PC-3 (cell line): ENCODE measurements around the gene WDR41. TPM values are rescaled to one million over a fixed set of nuclear protein-coding genes. Genes with fewer than 3 reads are reported as not detected.

Source experiments
- ATAC-seq: fragments of 200-7000 bp; cut with Tn5 transposase; 2 replicates; pipeline ENCODE4 v1.9.1; 2020; ENCODE audit warnings: mild to moderate bottlenecking, moderate library complexity
- BruUV-seq: library from RNA; stranded (reverse); fragments of 400-500 nt; replicated peaks from 2 replicates; lab custom pipeline; 2021; lab: Mats Ljungman, UMichigan
- CTCF ChIA-PET: fragments of 300-600 bp; sonication (Branson Sonifier 250); formaldehyde crosslinking; loops from one replicate; lab custom pipeline; 2022; ENCODE audit warnings: antibody characterized with exemption; lab: Charles Lee
- POLR2A ChIA-PET: fragments of 300-600 bp; sonication (Branson Sonifier 250); formaldehyde crosslinking; loops from one replicate; lab custom pipeline; 2022; ENCODE audit warnings: antibody characterized with exemption; ENCODE audit not compliant: unreplicated experiment; lab: Charles Lee
- DNase-seq: peaks from one replicate; pipeline ENCODE4 v3.0.0-alpha.2; 2015
- H2AFZ ChIP-seq: fragments of 300-600 bp; sonication (generic); 2 replicates; pipeline ENCODE4 v1.6.0; 2016; ENCODE audit warnings: antibody characterized with exemption, low read length
- H3F3A ChIP-seq: fragments of 300-600 bp; sonication (generic); one replicate; pipeline ENCODE4 v1.6.0; 2017; ENCODE audit warnings: antibody characterized with exemption, low read length, control low read depth, mild to moderate bottlenecking; ENCODE audit not compliant: unreplicated experiment
- H3K27ac ChIP-seq: fragments of 300-600 bp; sonication (generic); 2 replicates; pipeline ENCODE4 v1.5.1; 2016; ENCODE audit warnings: mild to moderate bottlenecking, low read length
- H3K27me3 ChIP-seq: fragments of 300-600 bp; sonication (generic); 2 replicates; pipeline ENCODE4 v1.6.1; 2016; ENCODE audit warnings: low read length, mixed read lengths
- H3K36me3 ChIP-seq: fragments of 300-600 bp; sonication (generic); 2 replicates; pipeline ENCODE4 v1.6.1; 2016; ENCODE audit warnings: low read depth, mixed run types, low read length, mixed read lengths
- H3K4me1 ChIP-seq: fragments of 300-600 bp; sonication (generic); 2 replicates; pipeline ENCODE4 v1.5.1; 2016; ENCODE audit warnings: low read length; ENCODE audit not compliant: insufficient read depth
- H3K4me2 ChIP-seq: fragments of 300-600 bp; sonication (generic); 2 replicates; pipeline ENCODE4 v1.6.0; 2016; ENCODE audit warnings: low read length
- H3K4me3 ChIP-seq: fragments of 300-600 bp; sonication (generic); 2 replicates; pipeline ENCODE4 v1.5.1; 2016; ENCODE audit warnings: mild to moderate bottlenecking, low read length, mixed read lengths
- H3K79me2 ChIP-seq: fragments of 300-600 bp; sonication (generic); 2 replicates; pipeline ENCODE4 v1.6.1; 2017; ENCODE audit warnings: low read length, mixed read lengths
- H3K9ac ChIP-seq: fragments of 300-600 bp; sonication (generic); 2 replicates; pipeline ENCODE4 v1.6.0; 2016; ENCODE audit warnings: mild to moderate bottlenecking, low read length
- H3K9me2 ChIP-seq: fragments of 300-600 bp; sonication (generic); replicated peaks from 2 replicates; pipeline ENCODE4 v1.6.1; 2016; ENCODE audit warnings: mixed run types, low read length, mixed read lengths
- H3K9me3 ChIP-seq: fragments of 300-600 bp; sonication (generic); 2 replicates; pipeline ENCODE4 v1.6.1; 2016; ENCODE audit warnings: low read length, mixed read lengths
- H4K20me1 ChIP-seq: fragments of 300-600 bp; sonication (generic); 2 replicates; pipeline ENCODE4 v1.6.1; 2016; ENCODE audit warnings: low read length, mixed read lengths
- EZH2 ChIP-seq: fragments of 300-600 bp; sonication (generic); IDR thresholded peaks from one replicate; pipeline ENCODE4 v1.6.1; 2017; ENCODE audit warnings: antibody characterized with exemption, mild to moderate bottlenecking, low read length; ENCODE audit not compliant: unreplicated experiment
- EZH2phosphoT487 ChIP-seq: fragments of 300-600 bp; sonication (generic); IDR thresholded peaks from 2 replicates; pipeline ENCODE4 v1.6.1; 2018; ENCODE audit warnings: mild to moderate bottlenecking, antibody characterized with exemption, low read length, borderline replicate concordance
- intact Hi-C: fragments of 100-400 bp; cut with micrococcal nuclease; formaldehyde crosslinking; loops from 2 replicates; pipeline ENCODE4 v1.9.0; 2023
- total RNA-seq: library from RNA; depleted of rRNA; stranded (reverse); fragments of >200 nt; gene quantifications from 2 replicates; pipeline ENCODE4 v1.2.3, GENCODE V29; 2014
- TF ChIP-seq, protein P1 (sequence below): fragments of 300-600 bp; sonication (generic); conservative IDR thresholded peaks from 2 replicates; pipeline ENCODE4 v1.5.1; 2017; ENCODE audit warnings: antibody characterized with exemption, low read depth, mild to moderate bottlenecking, low read length

Gene WDR41
- total RNA-seq, 1 experiment from 2014 or later, result 19.5 TPM

DNA sequence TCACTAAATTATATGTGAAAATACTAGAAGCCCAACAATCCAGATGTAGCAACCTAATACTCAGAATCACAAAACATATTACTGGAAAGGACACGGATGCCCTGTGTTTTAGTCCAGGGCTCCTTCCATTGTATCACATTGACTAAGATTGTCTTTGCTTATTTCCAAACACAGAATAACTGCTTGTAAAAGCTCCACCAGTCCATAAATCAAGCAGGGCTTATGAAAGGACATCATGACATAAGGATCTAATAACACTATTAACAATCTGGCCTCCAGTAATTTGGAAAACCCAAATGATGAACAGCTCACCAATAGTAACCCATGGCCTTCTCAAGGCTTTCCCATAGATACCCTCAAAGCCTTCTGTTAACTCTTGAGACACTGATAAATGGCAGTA, 39.8 kb downstream of the WDR41 start:
- Histone ChIP-seq H3K27me3 (no peaks in the 10 kb centered on the region), H3K9me2 (no peaks in the 10 kb centered on the region), H3K9me3 (no peaks in the 10 kb centered on the region), H4K20me1 (no peaks in the 10 kb centered on the region), H2AFZ (no peak overlapping the region), H3K9ac (no peak overlapping the region), H3K36me3 (no peaks in the 10 kb centered on the region), H3F3A (no peaks in the 10 kb centered on the region), H3K4me1 (no peaks in the 10 kb centered on the region), H3K4me3 (no peak overlapping the region), H3K79me2 (no peaks in the 10 kb centered on the region), H3K4me2 (no peak overlapping the region), H3K27ac (no peak overlapping the region)
- ATAC-seq (no peak), DNase-seq (no peak)
- ChIA-PET POLR2A (no interaction called here), CTCF (no interaction called here)
- no TSS peak for BruUV-seq
- intact Hi-C loops, result no loop called here
- TF ChIP-seq EZH2phosphoT487, result no peak
- no peak for TF ChIP-seq EZH2
- TF ChIP-seq, protein P1, sequence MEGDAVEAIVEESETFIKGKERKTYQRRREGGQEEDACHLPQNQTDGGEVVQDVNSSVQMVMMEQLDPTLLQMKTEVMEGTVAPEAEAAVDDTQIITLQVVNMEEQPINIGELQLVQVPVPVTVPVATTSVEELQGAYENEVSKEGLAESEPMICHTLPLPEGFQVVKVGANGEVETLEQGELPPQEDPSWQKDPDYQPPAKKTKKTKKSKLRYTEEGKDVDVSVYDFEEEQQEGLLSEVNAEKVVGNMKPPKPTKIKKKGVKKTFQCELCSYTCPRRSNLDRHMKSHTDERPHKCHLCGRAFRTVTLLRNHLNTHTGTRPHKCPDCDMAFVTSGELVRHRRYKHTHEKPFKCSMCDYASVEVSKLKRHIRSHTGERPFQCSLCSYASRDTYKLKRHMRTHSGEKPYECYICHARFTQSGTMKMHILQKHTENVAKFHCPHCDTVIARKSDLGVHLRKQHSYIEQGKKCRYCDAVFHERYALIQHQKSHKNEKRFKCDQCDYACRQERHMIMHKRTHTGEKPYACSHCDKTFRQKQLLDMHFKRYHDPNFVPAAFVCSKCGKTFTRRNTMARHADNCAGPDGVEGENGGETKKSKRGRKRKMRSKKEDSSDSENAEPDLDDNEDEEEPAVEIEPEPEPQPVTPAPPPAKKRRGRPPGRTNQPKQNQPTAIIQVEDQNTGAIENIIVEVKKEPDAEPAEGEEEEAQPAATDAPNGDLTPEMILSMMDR, result no peak

DNA sequence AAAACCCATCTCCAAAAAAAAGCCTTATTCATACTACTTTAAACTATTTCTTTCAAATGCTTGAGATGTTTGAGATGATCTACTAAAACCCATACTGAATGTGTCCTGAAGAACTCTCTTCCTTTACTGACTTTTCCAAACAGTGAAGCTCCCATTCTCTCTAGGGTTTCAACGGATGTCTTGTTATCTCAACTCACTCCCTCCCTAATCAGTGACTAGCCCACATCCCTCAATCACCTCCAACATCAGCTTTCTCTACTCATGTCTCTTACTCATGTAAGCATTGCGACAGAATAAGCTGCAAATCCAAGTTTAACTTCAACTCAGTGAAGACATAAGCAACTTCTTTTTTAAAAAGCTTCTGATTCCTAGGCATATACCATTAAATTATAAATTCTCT, 42.1 kb downstream of the WDR41 start:
- Histone ChIP-seq H3K9me2 (no peaks in the 10 kb centered on the region), H3K9me3 (no peaks in the 10 kb centered on the region), H3K4me3 (no peak overlapping the region), H2AFZ (no peak overlapping the region), H3K4me2 (no peak overlapping the region), H3F3A (no peaks in the 10 kb centered on the region), H3K36me3 (no peaks in the 10 kb centered on the region), H3K79me2 (no peaks in the 10 kb centered on the region), H3K9ac (no peak overlapping the region), H3K27me3 (no peaks in the 10 kb centered on the region), H3K27ac (no peak overlapping the region), H3K4me1 (no peaks in the 10 kb centered on the region), H4K20me1 (no peaks in the 10 kb centered on the region)
- no peak for ATAC-seq
- POLR2A ChIA-PET, result no interaction called here
- intact Hi-C loops, result no loop called here
- no peak for TF ChIP-seq EZH2phosphoT487
- TF ChIP-seq, protein P1, result no peak
- TF ChIP-seq EZH2, result no peak
- no TSS peak for BruUV-seq
- CTCF ChIA-PET, result interaction anchor here (0.6 kb wide), 1 partner anchor 905 kb away, joined by 3 read pairs; no protein-coding TSS in a partner anchor
- DNase-seq, result no peak

DNA sequence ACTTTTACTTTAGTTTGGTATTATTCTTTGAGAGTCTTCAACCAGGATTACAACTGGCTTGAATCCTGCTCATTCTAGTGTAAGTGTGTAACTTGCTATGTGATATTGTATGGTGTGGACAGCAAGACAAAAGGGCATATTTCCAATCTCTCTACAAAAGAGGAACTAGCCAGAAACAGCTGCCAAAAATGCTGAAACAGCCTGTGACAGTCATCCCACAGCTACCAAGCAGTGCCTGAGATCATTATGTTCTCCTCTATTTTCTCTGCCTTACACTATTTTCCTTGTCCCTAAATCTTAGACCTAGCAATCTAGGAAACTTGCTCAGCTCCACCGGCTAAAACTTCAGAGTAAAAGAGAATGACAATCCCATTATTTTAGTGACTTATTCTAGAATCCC, 42.8 kb downstream of the WDR41 start:
- Histone ChIP-seq H3K4me2 (no peak overlapping the region), H3K27me3 (no peaks in the 10 kb centered on the region), H3F3A (no peaks in the 10 kb centered on the region), H3K9me3 (no peaks in the 10 kb centered on the region), H3K4me1 (no peaks in the 10 kb centered on the region), H4K20me1 (no peaks in the 10 kb centered on the region), H3K36me3 (no peaks in the 10 kb centered on the region), H3K9me2 (no peaks in the 10 kb centered on the region), H3K27ac (no peak overlapping the region), H3K4me3 (no peak overlapping the region), H3K79me2 (no peaks in the 10 kb centered on the region), H3K9ac (no peak overlapping the region), H2AFZ (no peak overlapping the region)
- ChIA-PET CTCF (no interaction called here), POLR2A (no interaction called here)
- TF ChIP-seq, protein P1, result no peak
- TF ChIP-seq EZH2, result no peak
- no peak for TF ChIP-seq EZH2phosphoT487
- intact Hi-C loops, result no loop called here
- DNase-seq (no peak), ATAC-seq (no peak)
- no TSS peak for BruUV-seq
